HEK293 (cell line): ENCODE measurements around the gene EGFLAM.

ENCODE experiments used
- CTCF ChIP-seq: fragments of 450-650 bp; formaldehyde crosslinking; IDR thresholded peaks from 2 replicates; pipeline ENCODE4 v1.5.1; 2016; ENCODE audit warnings: missing biosample characterization, missing genetic modification characterization
- ZNF274 ChIP-seq, 2 experiments: fragments of 200-500 bp in 1 of 2; fragments of 450-650 bp in 1 of 2; sonication (Bioruptor generic) in 1 of 2; formaldehyde crosslinking in 1 of 2; IDR thresholded peaks; 2 replicates each; pipeline versions ENCODE4 v1.5.1 to v1.6.1; 2014 to 2016; ENCODE audit warnings: borderline replicate concordance in 1 of 2, inconsistent platforms in 1 of 2, low read length in 1 of 2, missing biosample characterization in 1 of 2, missing genetic modification characterization in 1 of 2
- ZNF416 ChIP-seq: fragments of 450-650 bp; formaldehyde crosslinking; IDR thresholded peaks from 2 replicates; pipeline ENCODE4 v1.5.1; 2016; ENCODE audit warnings: missing biosample characterization, missing genetic modification characterization
- ZNF558 ChIP-seq: fragments of 450-650 bp; formaldehyde crosslinking; IDR thresholded peaks from 2 replicates; pipeline ENCODE4 v1.5.1; 2016; ENCODE audit warnings: missing biosample characterization, missing genetic modification characterization

- no peak for TF ChIP-seq CTCF (tag by site-specific recombination)
- TF ChIP-seq ZNF274 (IDR thresholded peaks at IDR 0.05; ENCODE audit: low read length), result no peak
- TF ChIP-seq ZNF274 (tag by site-specific recombination; IDR thresholded peaks at IDR 0.05; ENCODE audit: borderline replicate concordance), result no peak
- TF ChIP-seq ZNF416, result no peak
- no peak for TF ChIP-seq ZNF558 (tag by site-specific recombination)
Observed at GRCh38 chr5:38478166-38478565, 219.8 kb downstream of the EGFLAM start.
